Neural cell (in vitro differentiated cells): ENCODE data around the gene OR1J2. TPM values are rescaled to one million over a fixed set of nuclear protein-coding genes. Genes with fewer than 3 reads are reported as not detected.

ENCODE experiments used
- H2AFZ ChIP-seq: fragments of 200-600, 300-800 bp; sonication (generic), shearing (Covaris generic); 2 replicates; pipeline ENCODE4 v1.6.0; 2014; ENCODE audit warnings: low read depth, mild to moderate bottlenecking, antibody characterized with exemption, low read length, moderate library complexity
- H3F3A ChIP-seq: fragments of 200-600 bp; shearing (Covaris generic); 2 replicates; pipeline ENCODE4 v1.6.1; 2016; ENCODE audit warnings: mild to moderate bottlenecking, moderate library complexity, mixed read lengths, antibody characterized with exemption, low read length; ENCODE audit not compliant: insufficient read depth, poor library complexity, severe bottlenecking
- H3K27ac ChIP-seq: fragments of 200-600, 300-800 bp; sonication (generic), shearing (Covaris generic); 2 replicates; pipeline ENCODE4 v1.5.1; 2014; ENCODE audit warnings: mild to moderate bottlenecking, low read length, moderate library complexity
- H3K27me3 ChIP-seq: fragments of 300-800, 200-600 bp; sonication (generic), shearing (Covaris generic); 2 replicates; pipeline ENCODE4 v1.6.0; 2014; ENCODE audit warnings: mild to moderate bottlenecking, low read depth, low read length, moderate library complexity; ENCODE audit not compliant: insufficient read depth
- H3K36me3 ChIP-seq: fragments of 300-800, 200-600 bp; sonication (generic), shearing (Covaris generic); 2 replicates; pipeline ENCODE4 v1.5.1; 2014; ENCODE audit warnings: mild to moderate bottlenecking, antibody characterized with exemption, low read length, moderate library complexity; ENCODE audit not compliant: insufficient read depth
- H3K4me2 ChIP-seq: fragments of 300-800, 200-600 bp; sonication (generic), shearing (Covaris generic); 2 replicates; pipeline ENCODE4 v1.6.0; 2014; ENCODE audit warnings: mild to moderate bottlenecking, low read length
- H3K4me3 ChIP-seq: fragments of 300-800, 200-600 bp; sonication (generic), shearing (Covaris generic); 2 replicates; pipeline ENCODE4 v1.5.1; 2014; ENCODE audit warnings: mild to moderate bottlenecking, low read length, moderate library complexity
- H3K79me2 ChIP-seq: fragments of 200-600 bp; shearing (Covaris generic); replicated peaks from 2 replicates; pipeline ENCODE4 v1.6.0; 2014; ENCODE audit warnings: mild to moderate bottlenecking, low read length, moderate library complexity; ENCODE audit not compliant: insufficient read depth
- H3K9ac ChIP-seq: fragments of 300-800, 200-600 bp; sonication (generic), shearing (Covaris generic); 2 replicates; pipeline ENCODE4 v1.6.1; 2016; ENCODE audit warnings: mild to moderate bottlenecking, low read length, mixed read lengths
- H3K9me2 ChIP-seq: fragments of 200-600 bp; shearing (Covaris generic); 2 replicates; pipeline ENCODE4 v1.6.1; 2016; ENCODE audit warnings: mild to moderate bottlenecking, low read length, mixed read lengths; ENCODE audit not compliant: insufficient read depth
- H3K9me3 ChIP-seq: fragments of 200-600, 300-800 bp; sonication (generic), shearing (Covaris generic); 2 replicates; pipeline ENCODE4 v1.6.1; 2016; ENCODE audit warnings: mild to moderate bottlenecking, mixed run types, low read length, moderate library complexity, mixed read lengths
- H4K20me1 ChIP-seq: fragments of 200-600 bp; shearing (Covaris generic); 2 replicates; pipeline ENCODE4 v1.6.1; 2016; ENCODE audit warnings: mild to moderate bottlenecking, mixed run types; ENCODE audit not compliant: insufficient read depth
- EP300 ChIP-seq: fragments of 450-650 bp; conservative IDR thresholded peaks from 2 replicates; pipeline ENCODE4 v1.6.1; 2014; ENCODE audit warnings: antibody characterized with exemption, mild to moderate bottlenecking, moderate library complexity; ENCODE audit not compliant: poor library complexity, severe bottlenecking
- EZH2 ChIP-seq: fragments of 200-600, 300-800 bp; shearing (Covaris generic), sonication (generic); IDR thresholded peaks from 2 replicates; pipeline ENCODE4 v1.6.1; 2014; ENCODE audit warnings: antibody characterized with exemption, low read length, borderline replicate concordance, mild to moderate bottlenecking; ENCODE audit not compliant: insufficient read depth, poor library complexity, severe bottlenecking
- MXI1 ChIP-seq: fragments of 450-650 bp; conservative IDR thresholded peaks from 2 replicates; pipeline ENCODE4 v1.6.1; 2014; ENCODE audit warnings: antibody characterized with exemption, mild to moderate bottlenecking; ENCODE audit not compliant: poor library complexity, severe bottlenecking
- POLR2AphosphoS5 ChIP-seq: IDR thresholded peaks from 2 replicates; pipeline ENCODE4 v1.6.1; 2012
- RAD21 ChIP-seq: fragments of 450-650 bp; conservative IDR thresholded peaks from 2 replicates; pipeline ENCODE4 v1.6.1; 2014; ENCODE audit warnings: antibody characterized with exemption, mild to moderate bottlenecking, moderate library complexity
- SMC3 ChIP-seq: fragments of 450-650 bp; conservative IDR thresholded peaks from 2 replicates; pipeline ENCODE4 v1.6.1; 2014; ENCODE audit warnings: antibody characterized with exemption, mild to moderate bottlenecking, moderate library complexity; ENCODE audit not compliant: poor library complexity
- TAF1 ChIP-seq: IDR thresholded peaks from 2 replicates; pipeline ENCODE4 v1.6.1; 2012; ENCODE audit warnings: low read depth
- polyA plus RNA-seq: library from polyadenylated mRNA; depleted of rRNA; stranded (reverse); fragments of >200 nt; gene quantifications from 2 replicates; pipeline ENCODE4 v1.2.3, GENCODE V29; 2014
- TF ChIP-seq, protein P1 (sequence below): IDR thresholded peaks from 2 replicates; pipeline ENCODE4 v1.6.1; 2012; ENCODE audit warnings: borderline replicate concordance
- TF ChIP-seq, protein P2 (sequence below): fragments of 450-650 bp; IDR thresholded peaks from 2 replicates; pipeline ENCODE4 v1.5.1; 2014; ENCODE audit warnings: antibody characterized with exemption, mild to moderate bottlenecking, moderate library complexity; ENCODE audit not compliant: poor library complexity, severe bottlenecking

OR1J2 gene
- polyA plus RNA-seq, 1 donor from 2014 or later = not detected

DNA sequence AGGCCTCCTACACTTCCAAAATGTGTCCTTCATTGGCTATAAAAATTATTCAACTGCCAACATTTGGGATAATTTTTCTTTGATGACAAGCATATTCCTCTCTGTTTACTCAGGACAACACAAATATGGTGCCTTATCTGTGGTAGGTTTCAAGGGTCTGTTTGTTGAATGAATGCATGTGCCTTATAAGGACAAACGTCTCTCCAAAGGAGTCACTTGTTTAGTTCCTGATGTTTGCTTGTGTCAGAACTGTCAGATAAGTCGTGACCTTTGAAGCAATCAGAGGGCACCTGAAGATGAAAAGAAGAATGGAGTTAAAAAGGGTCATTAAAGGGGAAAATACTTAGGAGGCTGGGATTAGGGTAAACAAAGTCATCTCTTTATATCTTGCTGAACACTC, 3.6 kb upstream of the OR1J2 start:
- TF ChIP-seq EZH2 (no peak), EP300 (no peak), TAF1 (no peak), SMC3 (no peak), MXI1 (no peak), RAD21 (no peak), POLR2AphosphoS5 (no peak)
- TF ChIP-seq, protein P1, sequence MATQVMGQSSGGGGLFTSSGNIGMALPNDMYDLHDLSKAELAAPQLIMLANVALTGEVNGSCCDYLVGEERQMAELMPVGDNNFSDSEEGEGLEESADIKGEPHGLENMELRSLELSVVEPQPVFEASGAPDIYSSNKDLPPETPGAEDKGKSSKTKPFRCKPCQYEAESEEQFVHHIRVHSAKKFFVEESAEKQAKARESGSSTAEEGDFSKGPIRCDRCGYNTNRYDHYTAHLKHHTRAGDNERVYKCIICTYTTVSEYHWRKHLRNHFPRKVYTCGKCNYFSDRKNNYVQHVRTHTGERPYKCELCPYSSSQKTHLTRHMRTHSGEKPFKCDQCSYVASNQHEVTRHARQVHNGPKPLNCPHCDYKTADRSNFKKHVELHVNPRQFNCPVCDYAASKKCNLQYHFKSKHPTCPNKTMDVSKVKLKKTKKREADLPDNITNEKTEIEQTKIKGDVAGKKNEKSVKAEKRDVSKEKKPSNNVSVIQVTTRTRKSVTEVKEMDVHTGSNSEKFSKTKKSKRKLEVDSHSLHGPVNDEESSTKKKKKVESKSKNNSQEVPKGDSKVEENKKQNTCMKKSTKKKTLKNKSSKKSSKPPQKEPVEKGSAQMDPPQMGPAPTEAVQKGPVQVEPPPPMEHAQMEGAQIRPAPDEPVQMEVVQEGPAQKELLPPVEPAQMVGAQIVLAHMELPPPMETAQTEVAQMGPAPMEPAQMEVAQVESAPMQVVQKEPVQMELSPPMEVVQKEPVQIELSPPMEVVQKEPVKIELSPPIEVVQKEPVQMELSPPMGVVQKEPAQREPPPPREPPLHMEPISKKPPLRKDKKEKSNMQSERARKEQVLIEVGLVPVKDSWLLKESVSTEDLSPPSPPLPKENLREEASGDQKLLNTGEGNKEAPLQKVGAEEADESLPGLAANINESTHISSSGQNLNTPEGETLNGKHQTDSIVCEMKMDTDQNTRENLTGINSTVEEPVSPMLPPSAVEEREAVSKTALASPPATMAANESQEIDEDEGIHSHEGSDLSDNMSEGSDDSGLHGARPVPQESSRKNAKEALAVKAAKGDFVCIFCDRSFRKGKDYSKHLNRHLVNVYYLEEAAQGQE = no peak
- TF ChIP-seq, protein P2, sequence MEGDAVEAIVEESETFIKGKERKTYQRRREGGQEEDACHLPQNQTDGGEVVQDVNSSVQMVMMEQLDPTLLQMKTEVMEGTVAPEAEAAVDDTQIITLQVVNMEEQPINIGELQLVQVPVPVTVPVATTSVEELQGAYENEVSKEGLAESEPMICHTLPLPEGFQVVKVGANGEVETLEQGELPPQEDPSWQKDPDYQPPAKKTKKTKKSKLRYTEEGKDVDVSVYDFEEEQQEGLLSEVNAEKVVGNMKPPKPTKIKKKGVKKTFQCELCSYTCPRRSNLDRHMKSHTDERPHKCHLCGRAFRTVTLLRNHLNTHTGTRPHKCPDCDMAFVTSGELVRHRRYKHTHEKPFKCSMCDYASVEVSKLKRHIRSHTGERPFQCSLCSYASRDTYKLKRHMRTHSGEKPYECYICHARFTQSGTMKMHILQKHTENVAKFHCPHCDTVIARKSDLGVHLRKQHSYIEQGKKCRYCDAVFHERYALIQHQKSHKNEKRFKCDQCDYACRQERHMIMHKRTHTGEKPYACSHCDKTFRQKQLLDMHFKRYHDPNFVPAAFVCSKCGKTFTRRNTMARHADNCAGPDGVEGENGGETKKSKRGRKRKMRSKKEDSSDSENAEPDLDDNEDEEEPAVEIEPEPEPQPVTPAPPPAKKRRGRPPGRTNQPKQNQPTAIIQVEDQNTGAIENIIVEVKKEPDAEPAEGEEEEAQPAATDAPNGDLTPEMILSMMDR = no peak
- Histone ChIP-seq H3K36me3 (no peaks in the 10 kb centered on the region), H3F3A (no peaks in the 10 kb centered on the region), H3K79me2 (no peaks in the 10 kb centered on the region), H3K4me3 (no peak overlapping the region), H3K9me2 (no peaks in the 10 kb centered on the region), H4K20me1 (no peaks in the 10 kb centered on the region), H3K9me3 (no peaks in the 10 kb centered on the region), H3K9ac (no peak overlapping the region), H3K27me3 (no peaks in the 10 kb centered on the region), H3K27ac (no peak overlapping the region), H3K4me2 (no peak overlapping the region), H2AFZ (no peak overlapping the region)

DNA sequence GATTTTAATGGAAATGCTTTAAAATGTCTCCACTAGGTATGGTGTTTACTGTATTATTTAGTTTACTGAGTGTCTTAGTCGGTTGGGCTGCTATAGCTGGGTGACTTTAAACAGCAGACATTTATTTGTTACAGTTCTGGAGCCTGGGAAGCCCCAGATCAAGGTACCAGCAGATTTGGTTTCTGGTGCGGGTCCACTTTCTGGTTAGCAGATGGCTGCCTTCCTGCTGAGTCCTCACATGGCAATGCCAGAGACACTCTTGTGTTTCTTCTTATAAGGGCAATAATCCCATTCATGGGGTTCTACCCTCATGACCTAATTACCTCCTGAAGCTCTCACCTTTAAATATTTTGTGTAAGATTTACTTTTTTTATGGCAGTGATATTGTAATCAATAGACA, 7.6 kb downstream of the OR1J2 start:
- H3K4me2 ChIP-seq = no peak overlapping the region
- H4K20me1 ChIP-seq = no peaks in the 10 kb centered on the region
- H3K9ac ChIP-seq = no peak overlapping the region
- no peak overlapping the region for H3K27ac ChIP-seq
- no peak overlapping the region for H2AFZ ChIP-seq
- H3K79me2 ChIP-seq = no peaks in the 10 kb centered on the region
- no peak overlapping the region for H3K4me3 ChIP-seq
- no peaks in the 10 kb centered on the region for H3K27me3 ChIP-seq
- H3F3A ChIP-seq = no peaks in the 10 kb centered on the region
- no peaks in the 10 kb centered on the region for H3K36me3 ChIP-seq
- H3K9me3 ChIP-seq = no peaks in the 10 kb centered on the region
- TF ChIP-seq TAF1 = no peak
- TF ChIP-seq SMC3 = no peak
- no peak for TF ChIP-seq RAD21
- no peak for TF ChIP-seq MXI1
- no peak for TF ChIP-seq EZH2
- TF ChIP-seq, protein P1 = no peak
- TF ChIP-seq, protein P2 = no peak
- no peaks in the 10 kb centered on the region for H3K9me2 ChIP-seq
